Type B pancreatic cell (in vitro differentiated cells): ENCODE measurements around the gene ZMYND8. TPM values are rescaled to one million over a fixed set of nuclear protein-coding genes. Genes with fewer than 3 reads are reported as not detected.

ENCODE experiments used
- DNase-seq: peaks from one replicate; pipeline ENCODE4 v3.0.0; 2021; ENCODE audit warnings: mixed read lengths; ENCODE audit not compliant: unreplicated experiment; ENCODE audit errors: extremely low spot score
- H3K27ac Mint-ChIP-seq: 2 replicates; pipeline ENCODE4 v1.8.0; 2021; ENCODE audit warnings: mild to moderate bottlenecking, mixed read lengths
- H3K27me3 Mint-ChIP-seq: 2 replicates; pipeline ENCODE4 v1.8.0; 2021; ENCODE audit warnings: mixed read lengths
- H3K36me3 Mint-ChIP-seq: 2 replicates; pipeline ENCODE4 v1.8.0; 2021; ENCODE audit warnings: mixed read lengths
- H3K4me1 Mint-ChIP-seq: one replicate; pipeline ENCODE4 v1.8.0; 2021; ENCODE audit warnings: mixed read lengths; ENCODE audit not compliant: unreplicated experiment
- H3K4me3 Mint-ChIP-seq: 2 replicates; pipeline ENCODE4 v1.8.0; 2021; ENCODE audit warnings: mild to moderate bottlenecking, mixed read lengths
- H3K9me3 Mint-ChIP-seq: 2 replicates; pipeline ENCODE4 v1.8.0; 2021; ENCODE audit warnings: mixed read lengths
- CTCF ChIP-seq: fragments of 200-600 bp; sonication (generic); conservative IDR thresholded peaks from 2 replicates; pipeline ENCODE4 v1.5.0; 2021; ENCODE audit warnings: antibody characterized with exemption, mild to moderate bottlenecking
- total RNA-seq: library from RNA; stranded (reverse); gene quantifications from 2 replicates; pipeline ENCODE4 v1.2.1, GENCODE V29; 2021; ENCODE audit warnings: low replicate concordance

The ZMYND8 gene
- total RNA-seq, 1 donor from 2014 or later: 58.9 TPM

DNA sequence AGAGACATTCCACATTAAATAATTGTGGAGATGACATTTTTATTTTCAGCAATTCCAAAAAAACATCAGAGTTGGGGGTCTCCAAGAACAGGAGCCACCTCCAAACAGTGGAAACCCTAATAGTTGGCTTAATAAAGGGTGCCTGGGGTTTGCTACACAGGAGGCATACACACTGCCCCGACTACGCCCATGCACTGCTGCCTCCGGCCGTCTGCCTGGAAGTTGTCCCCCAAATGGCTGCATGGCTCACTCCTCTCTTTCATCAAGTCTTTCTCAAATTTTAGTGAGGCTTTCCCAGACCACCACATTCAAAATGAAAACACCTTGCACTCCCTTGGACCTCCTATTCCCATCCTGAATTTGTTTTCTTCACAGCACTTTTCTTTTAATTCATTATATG lies 58.8 kb downstream of the ZMYND8 start:
- Mint-ChIP-seq H3K4me3 (no peak overlapping the region), H3K36me3 (peaks cover 52% of the 10 kb centered on the region), H3K9me3 (no peaks in the 10 kb centered on the region), H3K27me3 (no peaks in the 10 kb centered on the region), H3K4me1 (no peaks in the 10 kb centered on the region), H3K27ac (no peak overlapping the region)
- no peak for DNase-seq
- TF ChIP-seq CTCF: no peak

- no peaks in the 10 kb centered on the region for H3K4me1 Mint-ChIP-seq
- no peaks in the 10 kb centered on the region for H3K9me3 Mint-ChIP-seq
- no peaks in the 10 kb centered on the region for H3K27me3 Mint-ChIP-seq
- DNase-seq: no peak
- peaks cover 47% of the 10 kb centered on the region for H3K36me3 Mint-ChIP-seq
- peak; percentile 32 for TF ChIP-seq CTCF
- H3K4me3 Mint-ChIP-seq: no peak overlapping the region
- H3K27ac Mint-ChIP-seq: no peak overlapping the region
Observed at GRCh38 chr20:47296950-47297349, 59.5 kb downstream of the ZMYND8 start.

DNA sequence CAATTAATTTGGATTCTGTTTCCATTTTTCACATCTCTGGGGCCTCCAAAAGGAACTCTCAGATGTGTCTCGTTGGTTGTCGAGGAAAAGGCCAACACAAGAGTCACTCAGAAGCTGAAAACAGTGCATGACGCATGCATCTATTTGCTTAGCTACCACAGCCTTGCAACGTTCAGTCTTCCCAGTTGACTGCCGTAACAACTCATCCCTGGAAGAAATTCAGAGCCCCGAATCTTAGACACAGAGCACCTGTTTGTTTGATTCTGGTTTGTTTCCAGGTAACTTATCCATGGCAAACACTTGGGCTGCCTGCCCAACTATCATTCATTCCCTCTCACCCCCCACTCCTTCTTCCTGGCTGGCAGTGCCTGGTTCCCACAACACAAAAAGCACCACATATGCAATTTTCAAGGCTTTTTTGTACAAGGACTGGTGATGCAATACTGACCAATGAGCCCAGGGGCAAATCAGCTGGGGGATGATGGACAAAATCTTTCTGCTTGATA lies 60.5 kb downstream of the ZMYND8 start:
- TF ChIP-seq CTCF: no peak
- H3K4me1 Mint-ChIP-seq: no peaks in the 10 kb centered on the region
- no peaks in the 10 kb centered on the region for H3K27me3 Mint-ChIP-seq
- DNase-seq: no peak
- H3K9me3 Mint-ChIP-seq: no peaks in the 10 kb centered on the region
- H3K27ac Mint-ChIP-seq: no peak overlapping the region
- H3K36me3 Mint-ChIP-seq: peaks cover 45% of the 10 kb centered on the region
- H3K4me3 Mint-ChIP-seq: no peak overlapping the region

GRCh38 chr20:47295129-47295813 lies 61.2 kb downstream of the ZMYND8 start:
- Mint-ChIP-seq H3K9me3 (no peaks in the 10 kb centered on the region), H3K27me3 (no peaks in the 10 kb centered on the region), H3K36me3 (peaks cover 44% of the 10 kb centered on the region), H3K4me1 (no peaks in the 10 kb centered on the region), H3K27ac (no peak overlapping the region), H3K4me3 (no peak overlapping the region)
- no peak for DNase-seq
- TF ChIP-seq CTCF: no peak

- Mint-ChIP-seq H3K36me3 (peaks cover 52% of the 10 kb centered on the region), H3K27me3 (no peaks in the 10 kb centered on the region), H3K27ac (no peak overlapping the region), H3K9me3 (no peaks in the 10 kb centered on the region), H3K4me3 (no peak overlapping the region), H3K4me1 (no peaks in the 10 kb centered on the region)
- DNase-seq: no peak
- TF ChIP-seq CTCF: no peak
Observed at GRCh38 chr20:47293631-47294030, 62.9 kb downstream of the ZMYND8 start.

GRCh38 chr20:47292581-47292980 lies 63.9 kb downstream of the ZMYND8 start:
- Mint-ChIP-seq H3K4me3 (no peak overlapping the region), H3K9me3 (no peaks in the 10 kb centered on the region), H3K27me3 (no peaks in the 10 kb centered on the region), H3K36me3 (peaks cover 48% of the 10 kb centered on the region), H3K4me1 (no peaks in the 10 kb centered on the region), H3K27ac (no peak overlapping the region)
- DNase-seq: no peak
- TF ChIP-seq CTCF: no peak
